Measurements from ENCODE around the gene ABLIM3. TPM values are rescaled to one million over a fixed set of nuclear protein-coding genes. Genes with fewer than 3 reads are reported as not detected.

Gene ABLIM3
- total and polyA plus RNA-seq, 10 of the 15 experiments (the other 5 are each of a cell fraction or from before 2014, with no cell fraction given), result 0.03 TPM; not detected in 9

DNA sequence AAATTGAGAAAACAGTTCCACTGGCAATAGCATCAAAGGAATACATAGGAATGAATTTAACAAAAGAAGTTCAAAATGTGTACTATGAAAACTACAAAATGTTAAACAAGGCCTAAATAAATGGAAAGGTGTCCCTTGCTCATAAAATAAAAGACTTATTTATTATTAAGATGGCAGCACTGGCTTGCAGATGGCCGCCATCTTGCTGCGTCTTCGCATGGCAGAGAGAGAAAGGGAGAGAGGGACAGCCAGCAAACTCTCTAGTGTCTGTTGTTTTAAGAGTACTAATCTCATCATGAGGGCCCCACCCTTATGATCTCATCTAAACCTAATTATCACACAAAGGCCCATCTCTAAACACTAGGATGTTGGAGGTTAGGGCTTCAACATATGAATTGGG, 47.1 kb downstream of the ABLIM3 start:
- FAIRE-seq, result no peak
- H3K79me2 ChIP-seq (ENCODE audit: control insufficient read depth, insufficient read depth, low read length), result no peaks in the 10 kb centered on the region
- WGBS (ENCODE audit: insufficient coverage, insufficient replicate concordance, low lambda C conversion rate, missing lambda C conversion rate), result 85% methylated on average over 3 of the region's 3 CpGs
- RAD21 ChIA-PET (ENCODE audit: unreplicated experiment), result no interaction called here
- no peak overlapping the region for H3K4me3 ChIP-seq
- H3K4me2 ChIP-seq (ENCODE audit: control insufficient read depth, insufficient read depth), result no peak overlapping the region
- no peak overlapping the region for H3K9ac ChIP-seq (ENCODE audit: control insufficient read depth, insufficient read depth, low read length)
- no peaks in the 10 kb centered on the region for H3K4me1 ChIP-seq (ENCODE audit: control insufficient read depth, insufficient read depth, low read length)
- CTCF ChIA-PET, result no interaction called here
- no peaks in the 10 kb centered on the region for H3K36me3 ChIP-seq (ENCODE audit: control insufficient read depth in 2 of 2, insufficient read depth in 2 of 2, low read length in 1 of 2)
- intact Hi-C loops (cut with micrococcal nuclease; ENCODE audit: unreplicated experiment) (no loop called here), in situ Hi-C loops (cut with MboI) (no loop called here)
- no peaks in the 10 kb centered on the region for H4K20me1 ChIP-seq (ENCODE audit: control insufficient read depth, insufficient read depth)
- no peak overlapping the region for H3K27ac ChIP-seq (ENCODE audit: control insufficient read depth, insufficient read depth)
- no TSS peak for BruUV-seq (replicated peaks)
- SMC1A ChIA-PET (ENCODE audit: uncharacterized antibody, unreplicated experiment), result no interaction called here
- no peaks in the 10 kb centered on the region; a peak in 2 of 4 replicates for H3K27me3 ChIP-seq (replicated peaks in 1 of 2; ENCODE audit: control insufficient read depth in 2 of 2, insufficient read depth in 2 of 2, low read length in 1 of 2)
- DNase-seq (ENCODE audit: low read depth, low spot score), result no peak
- no peak for ATAC-seq
- POLR2A ChIA-PET, result no interaction called here
- no peak overlapping the region for H2AFZ ChIP-seq (ENCODE audit: control insufficient read depth, low read depth, low read length)
- H3K9me3 ChIP-seq (replicated peaks; ENCODE audit: control insufficient read depth, insufficient read depth, low read length), result no peaks in the 10 kb centered on the region
- TF ChIP-seq, protein P1, sequence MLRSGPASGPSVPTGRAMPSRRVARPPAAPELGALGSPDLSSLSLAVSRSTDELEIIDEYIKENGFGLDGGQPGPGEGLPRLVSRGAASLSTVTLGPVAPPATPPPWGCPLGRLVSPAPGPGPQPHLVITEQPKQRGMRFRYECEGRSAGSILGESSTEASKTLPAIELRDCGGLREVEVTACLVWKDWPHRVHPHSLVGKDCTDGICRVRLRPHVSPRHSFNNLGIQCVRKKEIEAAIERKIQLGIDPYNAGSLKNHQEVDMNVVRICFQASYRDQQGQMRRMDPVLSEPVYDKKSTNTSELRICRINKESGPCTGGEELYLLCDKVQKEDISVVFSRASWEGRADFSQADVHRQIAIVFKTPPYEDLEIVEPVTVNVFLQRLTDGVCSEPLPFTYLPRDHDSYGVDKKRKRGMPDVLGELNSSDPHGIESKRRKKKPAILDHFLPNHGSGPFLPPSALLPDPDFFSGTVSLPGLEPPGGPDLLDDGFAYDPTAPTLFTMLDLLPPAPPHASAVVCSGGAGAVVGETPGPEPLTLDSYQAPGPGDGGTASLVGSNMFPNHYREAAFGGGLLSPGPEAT (IDR thresholded peaks at IDR 0.05; ENCODE audit: low read depth), result no peak
- TF ChIP-seq NFYB (IDR thresholded peaks at IDR 0.05; ENCODE audit: insufficient read depth, low read depth, low read length), result no peak
- TF ChIP-seq, protein P2, sequence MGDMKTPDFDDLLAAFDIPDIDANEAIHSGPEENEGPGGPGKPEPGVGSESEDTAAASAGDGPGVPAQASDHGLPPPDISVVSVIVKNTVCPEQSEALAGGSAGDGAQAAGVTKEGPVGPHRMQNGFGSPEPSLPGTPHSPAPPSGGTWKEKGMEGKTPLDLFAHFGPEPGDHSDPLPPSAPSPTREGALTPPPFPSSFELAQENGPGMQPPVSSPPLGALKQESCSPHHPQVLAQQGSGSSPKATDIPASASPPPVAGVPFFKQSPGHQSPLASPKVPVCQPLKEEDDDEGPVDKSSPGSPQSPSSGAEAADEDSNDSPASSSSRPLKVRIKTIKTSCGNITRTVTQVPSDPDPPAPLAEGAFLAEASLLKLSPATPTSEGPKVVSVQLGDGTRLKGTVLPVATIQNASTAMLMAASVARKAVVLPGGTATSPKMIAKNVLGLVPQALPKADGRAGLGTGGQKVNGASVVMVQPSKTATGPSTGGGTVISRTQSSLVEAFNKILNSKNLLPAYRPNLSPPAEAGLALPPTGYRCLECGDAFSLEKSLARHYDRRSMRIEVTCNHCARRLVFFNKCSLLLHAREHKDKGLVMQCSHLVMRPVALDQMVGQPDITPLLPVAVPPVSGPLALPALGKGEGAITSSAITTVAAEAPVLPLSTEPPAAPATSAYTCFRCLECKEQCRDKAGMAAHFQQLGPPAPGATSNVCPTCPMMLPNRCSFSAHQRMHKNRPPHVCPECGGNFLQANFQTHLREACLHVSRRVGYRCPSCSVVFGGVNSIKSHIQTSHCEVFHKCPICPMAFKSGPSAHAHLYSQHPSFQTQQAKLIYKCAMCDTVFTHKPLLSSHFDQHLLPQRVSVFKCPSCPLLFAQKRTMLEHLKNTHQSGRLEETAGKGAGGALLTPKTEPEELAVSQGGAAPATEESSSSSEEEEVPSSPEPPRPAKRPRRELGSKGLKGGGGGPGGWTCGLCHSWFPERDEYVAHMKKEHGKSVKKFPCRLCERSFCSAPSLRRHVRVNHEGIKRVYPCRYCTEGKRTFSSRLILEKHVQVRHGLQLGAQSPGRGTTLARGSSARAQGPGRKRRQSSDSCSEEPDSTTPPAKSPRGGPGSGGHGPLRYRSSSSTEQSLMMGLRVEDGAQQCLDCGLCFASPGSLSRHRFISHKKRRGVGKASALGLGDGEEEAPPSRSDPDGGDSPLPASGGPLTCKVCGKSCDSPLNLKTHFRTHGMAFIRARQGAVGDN (IDR thresholded peaks at IDR 0.05), result no peak
- no peak for TF ChIP-seq MEF2B (IDR thresholded peaks at IDR 0.05; ENCODE audit: partially characterized antibody, poor library complexity, severe bottlenecking)
- no peak for TF ChIP-seq GATAD2B (conservative IDR thresholded peaks at IDR 0.05; ENCODE audit: low read depth)
- TF ChIP-seq NFIC (IDR thresholded peaks at IDR 0.05; ENCODE audit: low read depth, low read length), result no peak
- TF ChIP-seq, protein P3, sequence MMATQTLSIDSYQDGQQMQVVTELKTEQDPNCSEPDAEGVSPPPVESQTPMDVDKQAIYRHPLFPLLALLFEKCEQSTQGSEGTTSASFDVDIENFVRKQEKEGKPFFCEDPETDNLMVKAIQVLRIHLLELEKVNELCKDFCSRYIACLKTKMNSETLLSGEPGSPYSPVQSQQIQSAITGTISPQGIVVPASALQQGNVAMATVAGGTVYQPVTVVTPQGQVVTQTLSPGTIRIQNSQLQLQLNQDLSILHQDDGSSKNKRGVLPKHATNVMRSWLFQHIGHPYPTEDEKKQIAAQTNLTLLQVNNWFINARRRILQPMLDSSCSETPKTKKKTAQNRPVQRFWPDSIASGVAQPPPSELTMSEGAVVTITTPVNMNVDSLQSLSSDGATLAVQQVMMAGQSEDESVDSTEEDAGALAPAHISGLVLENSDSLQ (IDR thresholded peaks at IDR 0.05), result no peak
- TF ChIP-seq BCL11A (IDR thresholded peaks at IDR 0.05; ENCODE audit: low read depth, low read length), result no peak
